Cardiac fibroblast (primary cell): Measurements from ENCODE around the gene FBXW11.

Source experiments
- DNase-seq, 2 donors: peaks; one replicate each; pipeline versions ENCODE4 v3.0.0 to v3.0.0-alpha.2; 2010; ENCODE audit warnings: low read depth in 2 of 2
- H3K4me3 ChIP-seq, 2 donors: replicated peaks in 1 of 2; 1 replicate in 1 of 2; 2 replicates in 1 of 2; pipeline ENCODE4 v1.5.1; 2011; ENCODE audit warnings: low read depth in 2 of 2, low read length in 2 of 2, mild to moderate bottlenecking in 2 of 2, moderate library complexity in 1 of 2
- CTCF ChIP-seq: IDR thresholded peaks from one replicate; pipeline ENCODE4 v1.5.1; 2011; ENCODE audit warnings: low read depth, mild to moderate bottlenecking, low read length, inconsistent platforms

Gene FBXW11

GRCh38 chr5:171832775-171833174, 173.7 kb downstream of the FBXW11 start:
- DNase-seq: no peak
- H3K4me3 ChIP-seq: no peak overlapping the region
- TF ChIP-seq CTCF: no peak

GRCh38 chr5:171830686-171831085, 175.8 kb downstream of the FBXW11 start:
- DNase-seq: no peak
- no peak overlapping the region for H3K4me3 ChIP-seq
- no peak for TF ChIP-seq CTCF

- no peak overlapping the region for H3K4me3 ChIP-seq
- TF ChIP-seq CTCF: no peak
- no peak for DNase-seq
Observed at GRCh38 chr5:171827162-171827561, 179.3 kb downstream of the FBXW11 start.

GRCh38 chr5:171826132-171826531, 180.3 kb downstream of the FBXW11 start:
- no peak for DNase-seq
- no peak for TF ChIP-seq CTCF
- no peak overlapping the region for H3K4me3 ChIP-seq

GRCh38 chr5:171825051-171825450, 181.4 kb downstream of the FBXW11 start:
- DNase-seq: peak in 1 of 2 donors; percentile 10
- TF ChIP-seq CTCF: no peak
- no peak overlapping the region for H3K4me3 ChIP-seq

GRCh38 chr5:171823269-171823668, 183.2 kb downstream of the FBXW11 start:
- DNase-seq: no peak
- no peak for TF ChIP-seq CTCF
- no peak overlapping the region for H3K4me3 ChIP-seq

- DNase-seq: no peak
- H3K4me3 ChIP-seq: no peak overlapping the region
- no peak for TF ChIP-seq CTCF
Observed at GRCh38 chr5:171821286-171821685, 185.2 kb downstream of the FBXW11 start.
